GM19452 (cell line): Measurements from ENCODE around the gene CARM1.

Experiments
- ATAC-seq: cut with Tn5 transposase; IDR thresholded peaks from one replicate; pipeline ENCODE4 v1.9.1; 2021; ENCODE audit not compliant: unreplicated experiment

CARM1 gene

DNA sequence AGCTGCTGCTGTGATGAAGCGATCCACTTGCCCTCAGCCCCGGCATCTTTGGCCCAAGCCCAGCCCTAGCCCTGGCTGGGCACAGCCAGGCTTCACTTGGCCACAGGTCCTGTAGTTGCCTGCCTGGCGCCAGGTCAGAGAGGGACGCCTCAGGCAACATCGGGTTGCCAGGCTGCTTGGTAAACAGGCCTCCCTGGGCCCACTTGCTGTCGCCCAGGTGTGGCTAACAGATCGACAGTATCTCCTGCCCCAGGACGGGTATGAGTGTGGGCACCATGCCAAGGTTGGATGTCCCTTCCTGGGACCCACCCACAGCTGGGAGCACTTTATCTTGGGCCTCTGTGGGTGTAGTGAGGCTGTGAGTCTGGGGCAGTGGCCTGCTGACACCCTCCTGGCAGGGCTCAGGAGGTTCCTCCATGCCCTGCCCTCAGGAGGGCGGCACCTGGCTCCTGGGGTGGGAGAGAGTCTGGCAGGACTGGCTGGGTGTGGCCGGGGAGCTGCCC lies 27.8 kb downstream of the CARM1 start:
- no peak for ATAC-seq

- no peak for ATAC-seq
These were observed 36.6 kb downstream of the CARM1 start for GRCh38 chr19:10907925-10908324.

DNA sequence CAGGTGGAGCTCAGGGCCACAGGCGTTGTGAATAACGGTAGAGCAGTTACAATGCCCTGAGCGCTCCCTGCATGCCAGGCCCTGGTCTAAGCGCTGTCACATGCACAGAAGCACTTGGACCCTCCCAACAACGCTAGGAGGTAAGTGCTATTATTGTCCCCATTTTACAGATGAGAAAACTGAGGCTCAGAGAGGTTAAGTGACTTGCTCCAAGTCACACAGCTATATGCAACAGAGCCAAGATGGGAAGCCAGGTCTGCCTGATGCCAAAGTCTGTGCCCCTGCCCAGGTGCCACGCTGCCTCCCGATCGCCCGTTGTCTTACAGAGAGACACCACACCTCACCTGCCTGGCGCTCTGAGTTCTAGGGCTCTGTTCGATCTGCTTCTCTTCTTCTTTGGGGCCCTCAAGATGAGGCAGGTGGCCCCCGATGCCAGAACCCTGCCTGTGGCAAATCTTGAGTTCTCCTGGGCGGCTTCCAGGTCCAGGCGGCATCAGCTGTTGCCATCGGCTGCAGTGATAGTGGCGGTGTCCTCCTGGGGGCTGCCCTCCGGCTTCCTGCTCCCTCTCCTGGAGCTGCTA lies 37.1 kb downstream of the CARM1 start:
- no peak for ATAC-seq

- ATAC-seq, result no peak
These were observed 40.4 kb downstream of the CARM1 start for GRCh38 chr19:10911579-10912363.

DNA sequence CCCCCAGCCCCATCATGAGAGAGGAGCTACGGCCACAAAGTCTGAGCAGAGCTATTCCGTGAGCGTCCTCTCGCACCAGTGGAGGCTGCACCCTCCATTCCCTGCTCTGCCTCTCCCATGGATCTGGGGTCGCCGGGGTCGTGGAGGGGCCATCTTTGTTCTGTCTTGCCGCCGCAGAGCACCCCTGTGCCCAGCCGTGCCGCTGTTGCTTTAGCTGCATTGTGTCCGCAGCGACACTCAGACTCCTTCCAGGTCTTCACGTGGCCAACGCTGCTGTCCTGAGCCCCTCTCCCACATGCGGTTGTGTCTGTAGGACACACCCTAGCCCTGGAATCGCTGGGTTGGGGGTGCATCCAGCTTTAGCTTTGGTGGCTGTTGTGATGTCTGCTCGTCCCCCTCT lies 41.3 kb downstream of the CARM1 start:
- ATAC-seq, result no peak

- no peak for ATAC-seq
These were observed 42.5 kb downstream of the CARM1 start for GRCh38 chr19:10913716-10914340.

GRCh38 chr19:10915130-10916091 lies 44.1 kb downstream of the CARM1 start:
- no peak for ATAC-seq

GRCh38 chr19:10916602-10917001 lies 45.2 kb downstream of the CARM1 start:
- ATAC-seq, result no peak

DNA sequence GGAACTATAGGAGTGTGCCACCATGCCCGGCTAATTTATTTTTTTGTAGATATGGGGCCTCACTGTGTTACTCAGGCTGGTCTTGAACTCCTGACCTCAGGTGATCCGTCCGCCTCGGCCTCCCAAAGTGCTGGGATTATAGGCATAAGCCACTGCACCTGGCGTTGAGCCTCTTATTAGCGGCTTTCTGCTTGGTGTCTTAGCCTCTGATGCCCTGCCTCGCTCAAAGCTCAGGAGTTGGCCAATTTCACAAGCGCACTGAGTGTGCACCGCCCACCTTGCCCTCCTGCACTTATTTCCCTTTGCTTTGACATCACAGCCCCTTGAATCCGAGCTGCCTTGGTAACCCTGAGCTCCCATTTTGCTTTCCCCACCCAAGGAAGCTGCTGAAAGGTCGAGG lies 47.0 kb downstream of the CARM1 start:
- no peak for ATAC-seq

DNA sequence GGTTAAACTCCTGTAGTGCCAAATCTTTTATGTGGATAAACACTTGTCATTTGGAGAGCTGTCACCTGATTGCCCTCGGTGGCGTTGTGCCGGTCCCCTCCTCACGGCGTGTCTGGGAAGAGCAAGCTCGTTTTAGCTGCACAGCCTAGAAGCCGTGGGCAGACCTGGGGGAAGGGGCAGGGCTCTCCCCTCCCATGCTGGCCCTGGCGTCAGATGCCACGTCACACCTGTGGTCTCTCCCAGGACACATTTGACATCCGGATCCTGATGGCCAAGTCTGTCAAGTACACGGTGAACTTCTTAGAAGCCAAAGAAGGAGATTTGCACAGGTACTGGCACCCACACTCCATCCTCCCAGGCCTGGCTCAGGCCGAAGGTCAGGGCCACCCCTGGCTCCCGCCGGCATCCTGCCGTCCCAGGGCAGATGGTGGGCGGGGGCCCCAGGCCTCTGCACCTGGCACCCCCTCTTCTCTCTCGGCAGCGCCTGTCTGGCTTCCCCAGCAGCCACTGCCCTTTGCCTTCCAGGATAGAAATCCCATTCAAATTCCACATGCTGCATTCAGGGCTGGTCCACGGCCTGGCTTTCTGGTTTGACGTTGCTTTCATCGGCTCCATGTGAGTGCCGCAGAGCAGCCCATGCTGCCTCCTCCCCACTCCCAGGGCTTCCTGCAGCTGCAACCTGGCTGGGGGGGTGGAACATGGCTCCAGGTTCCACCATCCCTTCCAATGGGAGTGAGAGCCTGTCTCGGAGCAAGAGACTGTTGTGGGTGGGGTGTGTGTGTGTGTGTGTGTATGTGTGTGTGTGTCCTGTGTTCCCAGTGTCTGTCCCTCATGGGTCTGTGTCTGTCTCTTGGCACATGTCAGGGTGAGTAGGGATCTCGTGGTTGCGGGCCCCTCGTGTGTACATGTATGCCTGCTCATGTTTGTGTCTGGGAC lies 48.3 kb downstream of the CARM1 start:
- ATAC-seq, result no peak

DNA sequence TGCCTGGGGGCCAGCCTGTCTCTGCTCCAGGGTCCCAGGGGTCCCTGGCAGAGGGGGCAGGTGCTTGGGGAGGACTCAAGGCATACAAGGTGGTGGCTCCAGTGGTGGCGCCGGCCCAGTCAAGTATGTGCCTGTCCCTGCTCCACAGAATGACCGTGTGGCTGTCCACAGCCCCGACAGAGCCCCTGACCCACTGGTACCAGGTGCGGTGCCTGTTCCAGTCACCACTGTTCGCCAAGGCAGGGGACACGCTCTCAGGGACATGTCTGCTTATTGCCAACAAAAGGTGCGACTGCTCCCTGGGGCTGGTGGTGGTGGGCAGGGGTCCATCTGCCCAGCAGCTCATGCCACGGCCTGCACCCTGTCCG lies 48.9 kb downstream of the CARM1 start:
- ATAC-seq, result no peak

GRCh38 chr19:10920781-10921180 lies 49.4 kb downstream of the CARM1 start:
- ATAC-seq, result no peak

GRCh38 chr19:10921199-10921909 lies 50.0 kb downstream of the CARM1 start:
- no peak for ATAC-seq

DNA sequence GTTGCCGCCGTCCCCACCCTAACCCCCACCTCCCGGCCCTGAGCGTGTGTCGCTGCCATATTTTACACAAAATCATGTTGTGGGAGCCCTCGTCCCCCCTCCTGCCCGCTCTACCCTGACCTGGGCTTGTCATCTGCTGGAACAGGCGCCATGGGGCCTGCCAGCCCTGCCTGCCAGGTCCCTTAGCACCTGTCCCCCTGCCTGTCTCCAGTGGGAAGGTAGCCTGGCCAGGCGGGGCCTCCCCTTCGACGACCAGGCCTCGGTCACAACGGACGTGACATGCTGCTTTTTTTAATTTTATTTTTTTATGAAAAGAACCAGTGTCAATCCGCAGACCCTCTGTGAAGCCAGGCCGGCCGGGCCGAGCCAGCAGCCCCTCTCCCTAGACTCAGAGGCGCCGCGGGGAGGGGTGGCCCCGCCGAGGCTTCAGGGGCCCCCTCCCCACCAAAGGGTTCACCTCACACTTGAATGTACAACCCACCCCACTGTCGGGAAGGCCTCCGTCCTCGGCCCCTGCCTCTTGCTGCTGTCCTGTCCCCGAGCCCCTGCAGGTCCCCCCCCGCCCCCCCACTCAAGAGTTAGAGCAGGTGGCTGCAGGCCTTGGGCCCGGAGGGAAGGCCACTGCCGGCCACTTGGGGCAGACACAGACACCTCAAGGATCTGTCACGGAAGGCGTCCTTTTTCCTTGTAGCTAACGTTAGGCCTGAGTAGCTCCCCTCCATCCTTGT lies 50.7 kb downstream of the CARM1 start:
- ATAC-seq, result no peak

DNA sequence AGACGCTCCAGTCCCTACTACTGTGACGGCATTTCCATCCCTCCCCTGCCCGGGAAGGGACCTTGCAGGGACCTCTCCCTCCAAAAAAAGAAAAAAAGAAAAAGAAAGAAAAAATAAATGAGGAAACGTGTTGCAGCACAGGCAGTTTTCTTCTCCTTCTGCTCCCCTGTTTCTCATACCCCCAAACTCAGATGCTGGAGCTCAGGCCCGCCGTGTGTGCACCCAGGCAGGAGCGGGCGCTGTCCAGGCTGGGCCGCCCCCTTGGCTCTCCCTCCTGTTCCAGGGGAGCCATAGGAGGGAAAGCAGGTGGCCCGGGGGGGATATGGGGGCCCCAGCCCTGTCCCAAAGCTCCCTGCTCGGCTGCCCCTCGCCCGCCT lies 51.3 kb downstream of the CARM1 start:
- ATAC-seq, result no peak

- no peak for ATAC-seq
These were observed 52.1 kb downstream of the CARM1 start for GRCh38 chr19:10923260-10924112.

DNA sequence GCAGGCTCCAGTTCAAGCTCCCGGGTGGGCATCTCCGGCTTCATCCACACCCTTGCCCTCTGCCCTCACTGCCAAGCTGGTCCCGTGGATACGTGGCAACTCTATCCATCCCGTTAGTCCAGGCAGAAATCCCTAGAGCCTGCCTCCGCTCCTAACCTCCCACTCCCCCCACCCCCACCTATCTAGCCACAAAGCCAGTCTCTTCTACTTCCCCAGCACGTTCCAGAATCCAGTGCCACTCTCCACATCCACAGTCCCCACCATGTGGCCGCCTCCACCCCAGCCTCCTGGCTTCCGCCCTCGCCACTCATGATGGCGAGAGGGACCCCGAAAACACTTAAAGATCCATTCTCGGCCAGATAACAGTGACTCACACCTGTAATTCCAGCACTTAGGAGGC lies 53.2 kb downstream of the CARM1 start:
- ATAC-seq, result no peak
